ENCODE results near the gene RAB40A. TPM values are rescaled to one million over a fixed set of nuclear protein-coding genes. Genes with fewer than 3 reads are reported as not detected.

RAB40A gene
- total and polyA plus RNA-seq, 4 experiments from 2014 or later, result 0.11 TPM; not detected in 3

- intact Hi-C loops (cut with micrococcal nuclease), result no loop called here
- Histone ChIP-seq H3K27me3 (ENCODE audit: insufficient read depth, low read length) (no peaks in the 10 kb centered on the region), H3K4me3 (ENCODE audit: low read length in 2 of 2) (no peak overlapping the region), H3K9me3 (ENCODE audit: control insufficient read depth in 1 of 2, low read length in 2 of 2) (no peaks in the 10 kb centered on the region), H3K27ac (ENCODE audit: low read depth, low read length) (no peak overlapping the region), H3K36me3 (ENCODE audit: insufficient read depth, low read length) (no peaks in the 10 kb centered on the region), H3K4me1 (ENCODE audit: insufficient read depth, low read length) (peaks cover 4% of the 10 kb centered on the region)
- Mint-ChIP-seq H3K4me1 (peaks cover 4% of the 10 kb centered on the region in 4 donors), H3K36me3 (no peaks in the 10 kb centered on the region), H3K27ac (no peak overlapping the region), H3K27me3 (peaks cover 0 to 5% of the 10 kb centered on the region in 2 donors), H3K4me3 (no peak overlapping the region), H3K9me3 (no peaks in the 10 kb centered on the region)
- POLR2A ChIA-PET (ENCODE audit: partially characterized antibody), result no interaction called here
- no peak for DNase-seq
- CTCF ChIA-PET (ENCODE audit: partially characterized antibody), result interaction anchor here (1.2 kb wide), 1 partner anchor 279 kb away, joined by 4 read pairs; no protein-coding TSS in a partner anchor
Measured at GRCh38 chrX:103536732-103537131, 17.4 kb upstream of the RAB40A start.

GRCh38 chrX:103536071-103536470 lies 16.8 kb upstream of the RAB40A start:
- Mint-ChIP-seq H3K36me3 (no peaks in the 10 kb centered on the region), H3K9me3 (no peaks in the 10 kb centered on the region), H3K4me3 (no peak overlapping the region), H3K4me1 (peaks cover 4% of the 10 kb centered on the region in 4 donors), H3K27me3 (peaks cover 0 to 5% of the 10 kb centered on the region in 2 donors), H3K27ac (no peak overlapping the region)
- POLR2A ChIA-PET (ENCODE audit: partially characterized antibody), result no interaction called here
- H3K4me1 ChIP-seq (ENCODE audit: insufficient read depth, low read length), result peaks cover 4% of the 10 kb centered on the region
- intact Hi-C loops (cut with micrococcal nuclease), result no loop called here
- no peak for DNase-seq
- no peak overlapping the region for H3K4me3 ChIP-seq (ENCODE audit: low read length in 2 of 2)
- no peaks in the 10 kb centered on the region for H3K27me3 ChIP-seq (ENCODE audit: insufficient read depth, low read length)
- no peaks in the 10 kb centered on the region for H3K36me3 ChIP-seq (ENCODE audit: insufficient read depth, low read length)
- H3K9me3 ChIP-seq (ENCODE audit: control insufficient read depth in 1 of 2, low read length in 2 of 2), result no peaks in the 10 kb centered on the region
- H3K27ac ChIP-seq (ENCODE audit: low read depth, low read length), result no peak overlapping the region
- CTCF ChIA-PET (ENCODE audit: partially characterized antibody), result interaction anchor here (1.2 kb wide), 1 partner anchor 280 kb away, joined by 4 read pairs; no protein-coding TSS in a partner anchor

GRCh38 chrX:103535206-103535605 lies 15.9 kb upstream of the RAB40A start:
- H3K36me3 ChIP-seq (ENCODE audit: insufficient read depth, low read length), result no peaks in the 10 kb centered on the region
- DNase-seq, result no peak
- no peak overlapping the region for H3K27ac Mint-ChIP-seq
- no peaks in the 10 kb centered on the region for H3K36me3 Mint-ChIP-seq
- peaks cover 4% of the 10 kb centered on the region for H3K4me1 ChIP-seq (ENCODE audit: insufficient read depth, low read length)
- peaks cover 0 to 5% of the 10 kb centered on the region in 2 donors for H3K27me3 Mint-ChIP-seq
- no peak overlapping the region for H3K4me3 ChIP-seq (ENCODE audit: low read length in 2 of 2)
- peaks cover 4% of the 10 kb centered on the region in 4 donors for H3K4me1 Mint-ChIP-seq
- no peaks in the 10 kb centered on the region for H3K9me3 Mint-ChIP-seq
- H3K27ac ChIP-seq (ENCODE audit: low read depth, low read length), result no peak overlapping the region
- intact Hi-C loops (cut with micrococcal nuclease), result no loop called here
- CTCF ChIA-PET (ENCODE audit: partially characterized antibody), result no interaction called here
- no peaks in the 10 kb centered on the region for H3K27me3 ChIP-seq (ENCODE audit: insufficient read depth, low read length)
- POLR2A ChIA-PET (ENCODE audit: partially characterized antibody), result no interaction called here
- no peak overlapping the region for H3K4me3 Mint-ChIP-seq
- no peaks in the 10 kb centered on the region for H3K9me3 ChIP-seq (ENCODE audit: control insufficient read depth in 1 of 2, low read length in 2 of 2)

- Histone ChIP-seq H3K4me3 (ENCODE audit: low read length in 2 of 2) (no peak overlapping the region), H3K27me3 (ENCODE audit: insufficient read depth, low read length) (no peaks in the 10 kb centered on the region), H3K4me1 (ENCODE audit: insufficient read depth, low read length) (peaks cover 4% of the 10 kb centered on the region), H3K27ac (ENCODE audit: low read depth, low read length) (no peak overlapping the region), H3K9me3 (ENCODE audit: control insufficient read depth in 1 of 2, low read length in 2 of 2) (no peaks in the 10 kb centered on the region), H3K36me3 (ENCODE audit: insufficient read depth, low read length) (no peaks in the 10 kb centered on the region)
- CTCF ChIA-PET (ENCODE audit: partially characterized antibody), result interaction anchor here (0.9 to 2.0 kb wide), 4 partner anchors 283 to 294 kb away, joined by 3 to 11 read pairs (median 8); no protein-coding TSS in a partner anchor
- peak; percentile 53 to 60 (median 60) for DNase-seq
- Mint-ChIP-seq H3K27me3 (peaks cover 0 to 5% of the 10 kb centered on the region in 2 donors), H3K9me3 (no peaks in the 10 kb centered on the region), H3K4me3 (peak overlapping the region in 5 of 8 donors; percentile 40 to 82 (median 70)), H3K27ac (no peak overlapping the region), H3K36me3 (no peaks in the 10 kb centered on the region), H3K4me1 (peaks cover 4% of the 10 kb centered on the region in 4 donors)
- intact Hi-C loops (cut with micrococcal nuclease), result loop anchor here (1.0 kb wide), 2 partner anchors 154 to 178 kb away; no protein-coding TSS in a partner anchor
- POLR2A ChIA-PET (ENCODE audit: partially characterized antibody), result no interaction called here
Measured at GRCh38 chrX:103533511-103534216, 14.4 kb upstream of the RAB40A start.

- Mint-ChIP-seq H3K27ac (no peak overlapping the region), H3K4me3 (no peak overlapping the region), H3K27me3 (peaks cover 0 to 5% of the 10 kb centered on the region in 2 donors), H3K36me3 (no peaks in the 10 kb centered on the region), H3K4me1 (peaks cover 4% of the 10 kb centered on the region in 4 donors), H3K9me3 (no peaks in the 10 kb centered on the region)
- Histone ChIP-seq H3K27ac (ENCODE audit: low read depth, low read length) (no peak overlapping the region), H3K36me3 (ENCODE audit: insufficient read depth, low read length) (no peaks in the 10 kb centered on the region), H3K9me3 (ENCODE audit: control insufficient read depth in 1 of 2, low read length in 2 of 2) (no peaks in the 10 kb centered on the region), H3K4me1 (ENCODE audit: insufficient read depth, low read length) (peaks cover 4% of the 10 kb centered on the region), H3K27me3 (ENCODE audit: insufficient read depth, low read length) (no peaks in the 10 kb centered on the region), H3K4me3 (ENCODE audit: low read length in 2 of 2) (no peak overlapping the region)
- ChIA-PET POLR2A (ENCODE audit: partially characterized antibody) (no interaction called here), CTCF (ENCODE audit: partially characterized antibody) (no interaction called here)
- intact Hi-C loops (cut with micrococcal nuclease), result no loop called here
- no peak for DNase-seq
Measured at GRCh38 chrX:103531002-103531401, 11.7 kb upstream of the RAB40A start.

- no peak overlapping the region for H3K4me3 Mint-ChIP-seq
- H3K27me3 ChIP-seq (ENCODE audit: insufficient read depth, low read length), result no peaks in the 10 kb centered on the region
- H3K4me3 ChIP-seq (ENCODE audit: low read length in 2 of 2), result no peak overlapping the region
- ChIA-PET CTCF (ENCODE audit: partially characterized antibody) (no interaction called here), POLR2A (ENCODE audit: partially characterized antibody) (no interaction called here)
- peaks cover 4% of the 10 kb centered on the region in 4 donors for H3K4me1 Mint-ChIP-seq
- H3K36me3 ChIP-seq (ENCODE audit: insufficient read depth, low read length), result no peaks in the 10 kb centered on the region
- intact Hi-C loops (cut with micrococcal nuclease), result no loop called here
- no peaks in the 10 kb centered on the region for H3K9me3 Mint-ChIP-seq
- H3K27ac ChIP-seq (ENCODE audit: low read depth, low read length), result no peak overlapping the region
- no peaks in the 10 kb centered on the region for H3K36me3 Mint-ChIP-seq
- H3K9me3 ChIP-seq (ENCODE audit: control insufficient read depth in 1 of 2, low read length in 2 of 2), result no peaks in the 10 kb centered on the region
- no peak for DNase-seq
- no peak overlapping the region for H3K27ac Mint-ChIP-seq
- peaks cover 4% of the 10 kb centered on the region for H3K4me1 ChIP-seq (ENCODE audit: insufficient read depth, low read length)
- peaks cover 0 to 5% of the 10 kb centered on the region in 2 donors for H3K27me3 Mint-ChIP-seq
Measured at GRCh38 chrX:103530545-103530944, 11.3 kb upstream of the RAB40A start.

- Mint-ChIP-seq H3K27me3 (peaks cover 0 to 5% of the 10 kb centered on the region in 2 donors), H3K4me3 (no peak overlapping the region), H3K9me3 (no peaks in the 10 kb centered on the region), H3K4me1 (peaks cover 4% of the 10 kb centered on the region in 4 donors), H3K27ac (no peak overlapping the region), H3K36me3 (no peaks in the 10 kb centered on the region)
- Histone ChIP-seq H3K27me3 (ENCODE audit: insufficient read depth, low read length) (no peaks in the 10 kb centered on the region), H3K36me3 (ENCODE audit: insufficient read depth, low read length) (no peaks in the 10 kb centered on the region), H3K4me1 (ENCODE audit: insufficient read depth, low read length) (peaks cover 4% of the 10 kb centered on the region), H3K9me3 (ENCODE audit: control insufficient read depth in 1 of 2, low read length in 2 of 2) (no peaks in the 10 kb centered on the region), H3K4me3 (ENCODE audit: low read length in 2 of 2) (no peak overlapping the region), H3K27ac (ENCODE audit: low read depth, low read length) (no peak overlapping the region)
- intact Hi-C loops (cut with micrococcal nuclease), result no loop called here
- DNase-seq, result no peak
- ChIA-PET CTCF (ENCODE audit: partially characterized antibody) (no interaction called here), POLR2A (ENCODE audit: partially characterized antibody) (no interaction called here)
Measured at GRCh38 chrX:103529550-103529949, 10.3 kb upstream of the RAB40A start.

All from CD4-positive, alpha-beta memory T cell (primary cell).